K562 treated with DMSO at 1 percent for 48 hours (cell line): ENCODE results near the gene ZSCAN31. TPM values are rescaled to one million over a fixed set of nuclear protein-coding genes. Genes with fewer than 3 reads are reported as not detected.

ENCODE experiments used
- total RNA-seq: library from RNA; unstranded; fragments of 300-600 nt; gene quantifications from 2 replicates; pipeline ENCODE4 v1.2.3, GENCODE V29; 2022; ENCODE audit warnings: low replicate concordance; ENCODE audit errors: extremely low read depth

ZSCAN31 gene
- total RNA-seq = not detected in 2 replicates

GRCh38 chr6:28335564-28336283 is at the start of gene ZSCAN31:
TSS of gene ZSCAN31 (minus strand) at chr6:28336148. CDS start at chr6:28329683, 6,465 bp downstream.

GRCh38 chr6:28349892-28350737 is 14.2 kb upstream of the ZSCAN31 start, which contains the start of gene ZKSCAN3:
TSS of gene ZKSCAN3 (plus strand) at chr6:28349947. CDS start at chr6:28359587, 9,640 bp downstream.

GRCh38 chr6:28281288-28282064 is 54.5 kb downstream of the ZSCAN31 start, which contains the start of gene PGBD1:
TSS of gene PGBD1 (plus strand) at chr6:28281572. CDS start at chr6:28283814, 2,242 bp downstream.

Other genes starting within 250 kb of the ZSCAN31 start
- gene ZSCAN16, start 211.5 kb downstream of the ZSCAN31 start, total RNA-seq = not detected in 2 replicates
- not detected in 2 replicates for gene ZKSCAN8, start 194.3 kb downstream of the ZSCAN31 start, total RNA-seq
- not detected in 2 replicates for gene ZSCAN9, start 110.9 kb downstream of the ZSCAN31 start, total RNA-seq
- not detected in 2 replicates for gene ZKSCAN4, start 83.9 kb downstream of the ZSCAN31 start, total RNA-seq
- not detected in 2 replicates for gene NKAPL, start 76.9 kb downstream of the ZSCAN31 start, total RNA-seq
- not detected in 2 replicates for gene ZSCAN26, start 69.0 kb downstream of the ZSCAN31 start, total RNA-seq
- gene PGBD1, start 54.6 kb downstream of the ZSCAN31 start, total RNA-seq = not detected in 2 replicates
- not detected in 2 replicates for gene ZKSCAN3, start 13.8 kb upstream of the ZSCAN31 start, total RNA-seq
- gene ZSCAN12, start 63.6 kb upstream of the ZSCAN31 start, total RNA-seq = not detected in 2 replicates
- not detected in 2 replicates for gene ZSCAN23, start 107.3 kb upstream of the ZSCAN31 start, total RNA-seq
- gene GPX6, start 179.6 kb upstream of the ZSCAN31 start, total RNA-seq = not detected in 2 replicates
- gene GPX5, start 189.7 kb upstream of the ZSCAN31 start, total RNA-seq = not detected in 2 replicates